ENCODE measurements around the gene OR51D1.

The OR51D1 gene, protein sequence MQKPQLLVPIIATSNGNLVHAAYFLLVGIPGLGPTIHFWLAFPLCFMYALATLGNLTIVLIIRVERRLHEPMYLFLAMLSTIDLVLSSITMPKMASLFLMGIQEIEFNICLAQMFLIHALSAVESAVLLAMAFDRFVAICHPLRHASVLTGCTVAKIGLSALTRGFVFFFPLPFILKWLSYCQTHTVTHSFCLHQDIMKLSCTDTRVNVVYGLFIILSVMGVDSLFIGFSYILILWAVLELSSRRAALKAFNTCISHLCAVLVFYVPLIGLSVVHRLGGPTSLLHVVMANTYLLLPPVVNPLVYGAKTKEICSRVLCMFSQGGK

DNA sequence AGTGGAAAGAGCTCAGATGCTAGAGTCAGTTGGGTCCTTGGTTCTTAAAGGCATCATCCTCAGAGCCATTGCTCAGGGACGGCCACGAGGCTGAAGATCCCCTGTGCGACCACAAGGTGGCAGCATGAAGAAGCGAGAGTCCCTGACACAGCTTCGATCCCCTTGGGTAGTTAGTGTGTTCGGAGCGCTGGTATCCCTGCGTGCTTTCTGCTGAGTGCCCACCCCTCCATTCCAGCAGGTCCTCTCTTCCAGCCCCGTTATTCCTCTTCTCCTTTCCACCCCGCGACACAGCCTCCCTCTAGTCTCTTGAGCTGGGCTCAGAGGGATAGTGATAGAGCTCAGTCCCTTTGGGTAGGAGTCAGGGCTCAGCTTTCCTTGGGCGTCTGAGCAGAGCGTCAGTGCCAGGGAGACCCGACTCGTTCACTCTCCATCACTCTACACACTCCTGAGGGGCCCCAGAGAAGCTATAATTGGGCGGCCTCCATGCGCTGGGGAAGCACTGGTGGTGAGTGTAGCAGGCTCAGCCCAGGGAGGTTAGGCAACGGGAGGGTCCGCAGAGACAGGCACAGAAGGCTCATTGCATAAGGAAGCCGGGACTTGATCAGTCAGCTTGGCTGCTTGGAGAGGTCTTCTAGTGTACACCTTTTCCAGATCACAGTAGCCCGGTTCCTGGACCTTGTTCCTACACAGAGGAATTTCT is at the start of gene OR51D1:
Gene OR51D1, plus strand, starts transcription at position 516 of the 700 bp plus-strand sequence. CDS start 2,314 bp downstream, outside the sequence.
- DNase-seq: peak; percentile 60

DNA sequence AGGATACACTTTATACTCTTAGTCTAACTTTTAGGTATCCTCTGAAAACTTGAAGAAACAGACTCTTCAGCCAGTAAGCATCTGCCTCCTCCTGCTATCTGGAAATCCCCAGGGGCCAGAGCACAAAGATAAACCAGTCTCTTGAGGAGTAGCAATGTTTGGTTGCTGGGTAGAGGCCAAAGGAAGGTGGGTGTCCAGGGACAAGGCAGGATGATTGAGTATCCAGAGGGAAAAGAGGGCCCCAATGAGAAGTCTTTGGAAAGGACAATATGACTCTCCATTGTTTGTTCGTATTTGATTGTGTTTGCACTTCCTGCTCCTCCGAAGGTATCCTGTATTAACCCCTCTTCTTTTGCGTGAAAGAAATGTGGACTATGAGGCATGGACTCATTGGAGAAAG is 48.3 kb upstream of the OR51D1 start:
- no peak for DNase-seq

DNA sequence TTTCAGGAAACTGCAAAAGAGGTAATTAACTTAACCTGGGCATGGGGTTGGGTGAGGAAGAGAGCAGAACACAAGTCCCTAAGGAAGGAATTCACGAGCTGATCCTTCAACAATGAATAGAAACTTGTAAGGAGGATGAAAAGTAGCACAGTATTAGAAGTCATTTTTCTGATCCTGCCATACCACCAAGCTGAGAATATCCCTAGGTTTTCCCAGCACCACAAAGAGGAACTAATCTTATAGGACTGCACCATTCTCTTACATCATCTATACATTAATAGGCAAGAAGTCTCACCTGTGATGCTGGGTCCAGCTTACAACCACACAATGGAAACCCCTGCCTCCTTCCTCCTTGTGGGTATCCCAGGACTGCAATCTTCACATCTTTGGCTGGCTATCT is 43.5 kb upstream of the OR51D1 start, which contains the start of gene OR52I1:
Gene OR52I1, plus strand, starts transcription at position 301 of the 400 bp plus-strand sequence. Its CDS starts 0 bp downstream, at position 301.
- no peak for DNase-seq

DNA sequence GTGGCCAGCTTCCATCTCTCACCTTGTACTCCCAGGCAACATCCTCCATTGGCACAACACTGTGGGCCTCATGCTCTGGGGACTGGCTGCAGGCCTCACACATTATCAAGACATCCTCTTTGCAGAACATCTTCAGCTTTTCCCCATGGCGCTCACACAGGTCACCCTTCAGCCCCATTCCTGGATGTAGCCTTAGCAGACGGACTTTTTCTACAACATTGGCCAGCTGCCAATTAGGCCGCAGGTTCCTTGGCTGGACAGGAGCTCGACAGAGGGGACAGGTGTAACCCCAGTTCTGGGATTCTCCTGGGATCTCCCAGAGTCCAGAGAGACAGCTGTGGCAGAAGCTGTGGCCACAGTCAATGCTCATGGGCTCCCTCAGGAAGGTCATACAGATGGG is 32.2 kb upstream of the OR51D1 start:
- no peak for DNase-seq

DNA sequence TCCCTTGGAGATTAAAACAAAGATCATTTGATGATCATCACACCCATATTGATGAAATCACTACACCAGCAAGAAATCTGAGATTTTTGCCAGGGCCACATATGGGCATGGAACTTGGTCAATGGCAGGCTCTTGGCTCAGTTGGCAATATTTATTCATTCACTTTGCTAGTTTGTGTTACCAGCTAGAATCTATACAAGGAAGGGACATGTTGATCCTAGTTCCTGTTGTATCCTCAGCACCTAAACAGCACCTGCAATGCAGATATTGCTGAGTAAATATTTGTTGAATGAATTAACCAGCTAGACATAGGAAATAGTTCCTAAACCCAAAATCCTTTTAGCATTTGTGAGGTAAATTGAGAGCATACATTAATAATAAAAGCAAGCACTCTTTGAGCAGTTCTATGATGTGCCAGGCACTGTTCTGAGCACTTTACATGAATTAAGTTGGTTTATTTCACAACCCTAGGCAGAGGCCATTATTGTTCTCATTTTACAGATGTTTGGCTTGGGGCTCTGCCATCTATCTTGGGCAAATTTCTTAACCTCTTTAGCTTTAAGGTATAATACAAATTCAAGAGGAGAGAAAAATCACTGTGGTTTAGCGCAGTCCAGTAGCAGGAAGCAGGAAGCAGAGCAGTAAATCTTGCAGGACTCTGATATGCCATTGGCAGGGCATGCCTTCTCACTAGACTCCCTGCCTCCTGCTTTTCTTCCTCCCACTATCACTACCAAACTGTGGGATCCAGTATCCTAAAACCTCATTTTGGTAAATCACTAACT is 30.9 kb upstream of the OR51D1 start:
- no peak for DNase-seq

DNA sequence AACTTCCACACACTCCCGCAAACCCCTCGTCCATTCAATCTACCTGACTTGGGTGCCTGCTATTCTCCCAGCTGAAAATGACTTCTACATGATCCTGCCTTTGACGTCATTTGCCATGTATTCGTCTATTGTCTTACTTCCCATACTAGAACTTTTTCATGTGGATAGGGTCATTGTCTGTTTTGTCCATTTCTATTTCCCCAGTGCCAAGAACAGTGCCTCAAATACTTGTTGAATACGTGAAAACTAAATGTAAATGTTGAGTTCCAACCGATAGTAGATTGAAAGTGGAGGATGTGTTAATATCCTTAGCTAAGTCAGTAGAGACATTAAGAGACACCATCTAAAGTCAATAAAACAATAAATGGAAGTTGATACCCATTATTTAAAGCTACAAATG is 30.2 kb upstream of the OR51D1 start:
- DNase-seq: no peak

DNA sequence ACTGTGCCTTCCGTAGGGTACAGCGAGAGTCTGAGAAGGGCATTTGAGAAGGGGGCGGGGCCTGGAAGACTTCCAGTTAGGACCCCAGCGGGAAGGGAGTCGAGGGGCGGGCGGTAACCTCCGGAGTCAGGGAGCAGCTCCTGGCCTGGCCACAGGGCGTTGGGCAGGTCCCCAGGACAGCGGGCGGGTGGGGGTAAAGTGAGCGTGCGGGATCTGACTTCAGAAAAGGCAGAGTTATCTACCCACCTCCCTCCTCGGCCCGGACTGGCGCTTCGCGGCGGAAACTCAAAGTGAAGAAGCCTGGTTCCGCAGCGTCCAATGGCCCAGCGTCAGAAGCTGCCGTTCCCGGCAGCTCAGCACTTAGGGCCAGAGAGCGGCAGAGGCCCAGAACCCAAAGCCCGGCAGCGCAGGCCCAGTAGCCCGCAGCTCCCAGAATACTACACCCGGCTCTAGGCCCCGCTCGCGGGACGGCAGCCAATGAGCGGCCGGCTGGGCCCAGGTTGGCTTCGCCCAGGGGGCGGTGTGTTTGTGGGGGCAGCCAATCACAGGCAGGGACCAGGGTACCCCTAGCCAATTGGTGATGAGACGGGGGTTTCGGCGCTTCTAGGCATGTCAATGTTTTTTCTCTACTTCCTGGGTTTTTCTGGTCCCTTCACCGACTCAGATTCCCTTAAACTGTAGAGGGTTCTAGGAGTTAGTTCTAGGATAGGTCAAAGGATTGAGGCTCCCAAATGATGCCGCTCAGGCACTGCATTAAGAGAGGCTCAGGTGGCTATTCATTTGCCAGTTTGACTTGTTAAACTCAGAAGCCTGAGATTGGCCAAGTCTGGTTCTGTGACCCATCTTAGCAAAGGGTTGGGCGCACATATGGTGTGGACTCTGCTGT is 29.3 kb upstream of the OR51D1 start, which contains the start of gene TRIM68:
Gene TRIM68, minus strand, starts transcription at position 451 of the 886 bp plus-strand sequence. CDS start 2,727 bp downstream, outside the sequence.
- DNase-seq: peak; percentile 91

DNA sequence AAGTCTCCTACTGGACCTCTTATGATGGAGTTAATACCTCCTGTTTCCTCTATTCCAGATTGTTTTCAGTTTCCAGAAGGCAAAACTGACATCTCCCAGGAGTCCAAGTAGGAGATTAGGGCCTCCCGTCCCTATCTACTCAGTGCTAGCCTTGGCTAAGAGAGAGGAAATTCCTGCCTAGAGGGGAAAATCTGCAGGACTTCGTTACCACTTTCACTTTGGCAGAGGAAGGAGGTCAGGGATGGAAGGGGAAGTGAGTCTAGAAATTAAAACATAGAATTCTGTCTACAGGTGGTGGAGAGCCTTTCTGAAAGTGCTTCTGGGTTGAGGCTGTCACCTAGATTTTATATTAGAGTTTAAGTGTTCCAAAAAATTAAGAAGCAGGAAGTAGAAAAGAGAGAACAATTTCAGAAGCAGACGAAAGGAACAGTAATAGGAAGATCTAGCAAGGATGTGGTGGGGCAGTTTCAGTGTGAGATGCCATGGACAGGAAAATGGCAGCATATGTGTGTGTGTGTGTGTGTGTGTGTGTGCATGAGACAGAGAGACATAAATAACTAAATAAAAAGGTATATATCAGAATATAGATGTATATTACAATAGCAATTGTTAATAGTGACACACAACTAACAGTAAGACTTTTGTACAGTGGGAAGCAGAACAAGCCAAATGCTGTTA is 26.9 kb upstream of the OR51D1 start:
- no peak for DNase-seq

DNA sequence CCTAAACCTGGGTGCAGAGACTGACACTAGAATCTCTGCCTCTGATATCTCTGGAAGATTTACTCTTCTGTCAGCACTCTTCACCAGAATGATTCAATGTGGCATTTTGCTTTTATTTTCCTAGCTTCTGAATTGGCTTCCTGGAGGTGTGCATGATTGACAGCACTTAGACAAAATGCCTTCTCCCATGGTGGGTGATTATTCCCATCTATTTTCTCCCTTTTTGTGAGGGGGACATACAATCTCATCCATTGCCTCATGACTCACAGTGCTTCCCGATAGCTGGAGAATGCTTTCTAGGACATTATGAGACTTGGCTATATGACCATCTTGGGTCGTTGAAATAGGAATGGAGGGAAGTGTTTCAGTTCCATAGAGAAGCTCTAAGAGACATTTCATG is 25.3 kb upstream of the OR51D1 start:
- no peak for DNase-seq

DNA sequence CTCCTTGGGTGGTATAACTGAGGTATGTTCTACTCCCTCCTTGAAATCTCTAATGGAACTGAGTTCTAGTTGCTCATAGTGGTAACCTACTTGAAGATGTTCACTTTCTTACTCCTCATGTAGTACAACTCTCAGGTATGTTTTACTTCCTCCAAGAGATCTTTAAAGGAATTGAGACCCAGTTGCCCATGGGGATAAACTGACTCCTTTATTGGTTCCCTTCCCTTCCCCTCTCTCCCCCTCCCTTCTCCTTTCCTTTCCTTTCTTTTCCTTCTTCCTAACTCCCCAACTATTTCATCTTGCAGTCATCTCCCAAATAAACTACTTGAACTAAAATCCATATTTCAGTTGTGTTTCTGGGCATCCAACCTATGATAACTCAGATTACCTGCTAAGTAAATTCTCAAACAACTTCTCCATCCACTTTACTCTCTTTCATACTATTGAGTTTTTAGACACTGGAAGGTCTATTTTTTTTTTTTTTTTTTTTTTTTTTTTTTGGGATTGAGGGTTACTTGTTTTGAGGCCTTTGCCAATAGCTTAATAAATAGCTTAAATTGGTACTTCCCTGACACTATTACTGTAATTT is 21.3 kb upstream of the OR51D1 start:
- DNase-seq: no peak

DNA sequence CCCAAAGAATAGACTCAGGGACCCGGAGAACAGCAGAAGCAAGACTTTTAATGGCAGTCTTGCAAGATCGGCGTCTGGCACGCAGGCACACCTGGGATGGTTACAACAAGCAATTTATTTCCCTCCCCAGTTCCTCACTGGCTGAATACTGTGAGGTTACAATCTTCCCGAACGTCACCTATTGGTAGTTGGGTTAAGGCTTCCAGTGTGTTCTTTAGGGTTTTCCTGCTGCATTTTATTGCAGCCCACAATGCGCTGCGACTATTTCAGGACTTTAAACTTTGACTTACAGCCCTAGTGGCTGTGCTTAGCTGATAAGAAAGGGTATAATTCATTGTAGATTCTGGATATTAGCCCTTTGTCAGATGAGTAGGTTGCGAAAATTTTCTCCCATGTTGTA is 17.8 kb upstream of the OR51D1 start:
- no peak for DNase-seq

DNA sequence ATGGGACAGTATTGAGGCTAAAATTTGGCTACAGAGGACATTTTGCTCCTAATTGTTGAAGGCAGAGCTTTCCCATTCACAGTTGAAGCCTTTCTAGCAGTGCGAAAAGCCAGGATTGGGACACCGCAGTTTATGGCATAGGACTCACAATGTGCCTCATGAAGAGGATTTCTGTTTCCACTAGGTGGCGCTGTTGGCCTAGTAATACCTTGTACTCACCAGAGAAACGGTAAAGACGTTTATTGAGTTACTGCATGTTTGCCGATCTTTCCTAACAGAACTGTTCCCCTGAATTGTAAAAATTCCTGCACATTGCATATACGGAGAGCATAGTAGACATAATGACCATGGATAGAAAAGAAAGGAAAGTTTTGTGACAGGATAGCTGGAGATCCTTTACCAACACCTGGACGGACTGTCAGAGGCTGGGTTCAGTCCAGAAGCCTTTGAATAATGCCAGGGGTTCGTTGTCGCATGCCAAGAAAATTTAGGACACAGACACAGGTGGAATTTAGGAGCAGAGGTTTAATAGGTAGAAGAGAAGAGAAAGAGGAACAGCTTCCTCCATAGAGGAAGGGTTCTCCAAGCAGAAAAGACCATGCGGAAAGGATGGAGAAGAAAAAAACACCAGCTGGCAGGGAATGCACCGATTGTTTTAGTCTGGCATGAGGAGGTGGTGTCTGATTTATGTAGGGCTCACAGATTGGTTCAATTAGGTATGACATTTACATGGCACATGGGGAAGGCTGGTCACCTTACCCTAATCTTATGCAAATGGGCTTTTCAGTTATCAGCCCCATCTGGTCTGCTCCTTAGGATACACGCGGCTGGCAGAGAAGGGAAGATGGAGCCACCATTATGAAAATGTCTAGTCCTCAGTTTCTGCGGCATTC is 10.8 kb upstream of the OR51D1 start:
- no peak for DNase-seq

DNA sequence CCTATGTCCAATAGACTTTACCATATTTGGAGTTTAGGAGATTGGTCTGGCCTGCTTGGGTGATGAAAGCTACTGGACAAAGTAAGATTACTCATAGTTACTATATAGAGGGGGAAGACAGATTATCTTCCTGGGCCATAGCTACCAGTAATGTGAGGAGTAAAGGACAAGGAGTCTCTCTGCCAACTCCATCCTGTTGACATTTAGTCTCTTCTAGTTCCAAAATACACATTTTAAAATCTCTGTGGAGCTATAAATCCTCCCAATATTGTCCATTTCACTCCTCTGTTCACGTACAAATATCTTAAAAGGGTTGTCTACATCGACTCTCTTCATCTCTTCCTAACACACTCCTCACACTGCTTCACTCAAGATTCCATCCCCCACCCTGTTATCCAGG is 1.1 kb upstream of the OR51D1 start:
- no peak for DNase-seq

DNA sequence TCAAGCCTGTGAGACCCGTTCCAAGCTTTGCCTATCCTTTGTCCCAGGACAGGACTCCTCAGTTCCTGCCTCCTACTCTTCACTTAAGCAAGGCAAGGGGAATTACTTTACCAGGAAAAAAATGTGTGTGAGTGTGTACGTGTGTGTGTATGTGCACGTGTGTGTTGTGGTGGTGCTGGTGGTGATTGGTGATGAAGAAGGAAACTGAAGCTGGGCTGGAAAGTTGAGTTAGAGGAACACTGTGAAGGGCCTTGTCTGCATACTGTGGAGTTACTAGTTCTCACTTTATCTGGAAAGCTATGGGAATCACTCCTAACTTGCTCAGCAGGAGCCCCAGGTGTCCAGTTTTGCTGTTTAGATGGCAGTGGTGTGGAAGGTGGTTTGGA is 378 bp downstream of the OR51D1 start:
- no peak for DNase-seq

DNA sequence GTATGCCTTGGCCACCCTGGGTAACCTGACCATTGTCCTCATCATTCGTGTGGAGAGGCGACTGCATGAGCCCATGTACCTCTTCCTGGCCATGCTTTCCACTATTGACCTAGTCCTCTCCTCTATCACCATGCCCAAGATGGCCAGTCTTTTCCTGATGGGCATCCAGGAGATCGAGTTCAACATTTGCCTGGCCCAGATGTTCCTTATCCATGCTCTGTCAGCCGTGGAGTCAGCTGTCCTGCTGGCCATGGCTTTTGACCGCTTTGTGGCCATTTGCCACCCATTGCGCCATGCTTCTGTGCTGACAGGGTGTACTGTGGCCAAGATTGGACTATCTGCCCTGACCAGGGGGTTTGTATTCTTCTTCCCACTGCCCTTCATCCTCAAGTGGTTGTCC is 2.7 kb downstream of the OR51D1 start:
- no peak for DNase-seq

DNA sequence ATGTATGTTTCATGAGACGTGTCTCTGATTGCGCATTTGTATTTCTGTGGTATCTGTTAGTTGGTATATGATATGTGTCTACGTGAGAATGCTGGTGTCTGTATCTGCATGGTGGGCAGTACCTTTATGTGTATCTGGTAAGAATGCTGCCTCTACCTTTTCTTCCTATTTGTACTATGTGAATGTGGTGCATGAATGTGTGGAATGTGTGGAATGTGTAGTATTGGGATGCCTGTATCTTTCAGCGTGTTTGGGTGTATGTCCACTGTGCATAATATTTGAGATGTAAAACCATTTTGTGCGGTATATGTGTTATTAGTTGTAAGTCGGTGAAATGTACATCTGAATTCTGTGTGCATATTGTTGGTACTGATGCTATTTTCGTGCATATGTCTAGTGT is 4.2 kb downstream of the OR51D1 start:
- DNase-seq: no peak

DNA sequence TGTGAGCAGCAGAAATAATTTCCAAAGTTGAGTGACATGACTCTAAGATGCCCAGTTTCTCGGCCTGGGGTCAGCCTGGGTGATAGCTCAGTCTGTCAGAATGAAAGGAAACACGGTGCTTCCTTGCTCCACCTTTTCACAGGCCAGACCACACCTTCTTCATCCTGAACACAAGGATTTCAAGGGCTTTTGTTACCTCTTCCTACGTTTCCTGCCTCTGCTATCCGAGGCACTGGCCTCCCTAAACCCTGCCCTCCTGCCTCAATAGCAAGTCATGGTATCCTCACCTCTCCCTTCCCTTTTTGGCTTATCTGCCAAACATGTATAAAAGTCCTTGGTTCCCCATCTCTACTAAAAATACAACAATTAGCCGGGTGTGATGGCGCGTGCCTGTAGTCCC is 4.8 kb downstream of the OR51D1 start:
- no peak for DNase-seq

DNA sequence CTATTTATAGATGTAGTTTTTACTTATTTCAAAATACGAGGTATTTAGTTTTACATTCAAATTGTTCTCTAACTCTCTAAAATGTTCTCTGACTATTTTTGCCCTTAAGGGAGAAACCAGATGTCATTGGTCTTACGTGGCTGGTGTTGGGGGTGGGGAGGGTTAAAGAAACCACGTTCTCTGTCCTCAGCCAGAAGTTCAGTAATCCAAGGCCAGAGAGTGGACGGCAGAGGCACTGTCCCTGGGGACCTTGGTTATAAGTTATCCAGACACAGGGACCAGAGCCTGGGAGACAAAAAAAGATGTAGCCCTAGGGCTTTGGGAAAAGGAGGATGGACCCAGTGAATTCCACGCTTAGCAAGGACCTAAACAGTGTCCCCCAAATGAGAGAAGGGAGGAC is 5.8 kb downstream of the OR51D1 start:
- DNase-seq: no peak

DNA sequence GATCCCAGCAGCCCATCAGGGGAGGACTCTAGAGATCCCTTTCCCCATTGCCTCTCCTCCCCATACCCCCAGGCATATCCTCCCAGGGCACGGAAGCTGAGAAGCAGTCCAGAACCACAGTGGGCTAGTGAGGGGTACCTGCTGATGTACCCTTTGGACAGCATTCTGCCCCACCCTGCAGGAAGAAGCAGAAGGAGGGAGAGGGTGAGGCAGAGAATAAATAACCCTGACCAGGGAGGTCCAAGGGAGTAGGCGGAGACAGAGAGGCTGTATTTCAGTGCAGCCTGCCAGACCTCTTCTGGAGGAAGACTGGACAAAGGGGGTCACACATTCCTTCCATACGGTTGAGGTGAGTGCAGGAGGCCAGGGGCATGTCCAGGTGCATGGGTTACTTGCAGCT is 6.4 kb downstream of the OR51D1 start, which contains the start of gene OR51E1:
Gene OR51E1, plus strand, starts transcription at position 301 of the 400 bp plus-strand sequence. CDS start 8,545 bp downstream, outside the sequence.
- DNase-seq: no peak

DNA sequence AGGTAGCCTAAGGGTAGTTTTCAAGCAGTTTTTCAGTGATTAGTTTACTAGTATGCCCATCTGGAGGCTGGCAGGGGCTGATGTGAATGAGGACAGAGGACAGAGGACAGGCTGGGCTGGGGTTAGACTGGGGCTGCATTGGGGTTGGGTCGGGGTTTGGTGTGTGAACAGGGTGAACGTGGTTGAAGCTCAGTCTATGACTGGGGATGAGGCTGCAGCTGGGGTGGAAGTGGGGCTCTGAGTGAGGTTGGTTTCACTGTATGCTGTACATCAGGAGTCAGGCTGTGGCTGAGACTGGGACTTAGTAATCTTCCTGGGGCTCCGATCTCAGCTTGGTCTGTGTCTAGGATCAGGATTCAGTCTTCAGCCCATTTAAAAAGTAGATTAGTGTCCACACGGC is 7.0 kb downstream of the OR51D1 start:
- DNase-seq: no peak

Measured in stimulated activated CD4-positive, alpha-beta T cell treated with anti-CD3 and anti-CD28 coated beads, Interleukin-12 subunit alpha, Interleukin-12 subunit beta, amount 100 ng/mL, for 4 hours (primary cell).